ENCODE measurements around the gene FERMT3.

FERMT3 gene

DNA sequence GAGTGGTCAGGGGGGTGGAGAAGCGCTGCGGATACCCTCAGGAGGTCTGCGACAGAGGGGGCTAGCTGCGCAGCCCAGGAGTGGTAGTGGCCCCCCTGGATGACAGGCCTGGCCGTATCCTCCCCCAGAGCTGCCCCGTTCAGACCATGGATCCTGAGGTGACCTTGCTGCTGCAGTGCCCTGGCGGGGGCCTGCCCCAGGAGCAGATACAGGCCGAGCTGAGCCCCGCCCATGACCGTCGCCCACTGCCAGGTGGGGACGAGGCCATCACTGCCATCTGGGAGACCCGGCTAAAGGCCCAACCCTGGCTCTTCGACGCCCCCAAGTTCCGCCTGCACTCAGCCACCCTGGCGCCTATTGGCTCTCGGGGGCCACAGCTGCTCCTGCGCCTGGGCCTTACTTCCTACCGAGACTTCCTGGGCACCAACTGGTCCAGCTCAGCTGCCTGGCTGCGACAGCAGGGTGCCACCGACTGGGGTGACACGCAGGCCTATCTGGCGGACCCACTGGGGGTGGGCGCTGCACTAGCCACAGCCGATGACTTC, 20.1 kb downstream of the FERMT3 start:
- no peak for DNase-seq (ENCODE audit: low read depth, low spot score)
- no peak for TF ChIP-seq YY1 (IDR thresholded peaks at IDR 0.05; ENCODE audit: insufficient read depth, insufficient read length)
- no peak for TF ChIP-seq ZNF274 (IDR thresholded peaks at IDR 0.05; ENCODE audit: low read depth, low read length)
- TF ChIP-seq SUZ12 (IDR thresholded peaks at IDR 0.05; ENCODE audit: extremely low read depth, insufficient read depth, insufficient read length): no peak
- Histone ChIP-seq H3K4me1 (ENCODE audit: insufficient read depth, insufficient read length) (peaks cover 33% of the 10 kb centered on the region), H3K4me3 (ENCODE audit: insufficient read length, low read depth) (peak overlapping the region; percentile 92), H3K27me3 (ENCODE audit: insufficient read depth, insufficient read length) (no peaks in the 10 kb centered on the region), H3K9me3 (ENCODE audit: insufficient read depth, low read length) (no peaks in the 10 kb centered on the region), H3K9ac (ENCODE audit: insufficient read length, low read depth) (peak overlapping the region; percentile 94), H3K36me3 (ENCODE audit: insufficient read depth, insufficient read length, low read length) (peaks cover 31% of the 10 kb centered on the region)

DNA sequence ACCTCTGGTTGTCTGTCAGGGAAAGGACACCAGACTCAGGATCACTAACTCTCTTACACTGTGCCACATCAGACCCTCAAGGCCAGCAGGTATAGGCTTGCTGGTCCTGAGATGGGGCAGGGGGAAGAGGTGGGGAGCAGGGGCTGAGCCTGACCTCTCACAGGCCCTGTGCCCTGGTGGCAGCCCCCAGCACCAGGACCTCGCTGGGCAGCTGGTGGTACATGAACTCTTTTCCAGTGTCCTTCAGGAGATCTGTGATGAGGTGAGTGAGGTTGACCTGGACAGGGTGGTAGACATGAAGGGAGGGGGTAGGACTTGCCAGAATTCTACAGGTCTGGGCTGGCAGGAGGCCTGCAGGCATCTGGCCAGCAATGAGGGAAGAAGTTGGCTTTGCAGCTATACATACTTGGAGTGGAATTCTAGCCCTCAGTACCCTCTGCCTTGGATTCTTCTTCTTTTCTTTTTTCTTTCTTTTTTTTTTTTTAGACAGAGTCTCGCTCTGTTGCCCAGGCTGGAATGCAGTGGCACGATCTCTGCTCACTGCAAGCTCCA, 21.0 kb downstream of the FERMT3 start:
- peaks cover 29% of the 10 kb centered on the region for H3K36me3 ChIP-seq (ENCODE audit: insufficient read depth, insufficient read length, low read length)
- no peak for DNase-seq (ENCODE audit: low read depth, low spot score)
- no peaks in the 10 kb centered on the region for H3K9me3 ChIP-seq (ENCODE audit: insufficient read depth, low read length)
- TF ChIP-seq YY1 (IDR thresholded peaks at IDR 0.05; ENCODE audit: insufficient read depth, insufficient read length): no peak
- H3K4me1 ChIP-seq (ENCODE audit: insufficient read depth, insufficient read length): peaks cover 37% of the 10 kb centered on the region
- H3K9ac ChIP-seq (ENCODE audit: insufficient read length, low read depth): peak overlapping the region; percentile 94
- peaks cover 3% of the 10 kb centered on the region for H3K27me3 ChIP-seq (ENCODE audit: insufficient read depth, insufficient read length)
- H3K4me3 ChIP-seq (ENCODE audit: insufficient read length, low read depth): no peak overlapping the region

- H3K4me3 ChIP-seq (ENCODE audit: insufficient read length, low read depth): no peak overlapping the region
- peak overlapping the region; percentile 70 for H3K9ac ChIP-seq (ENCODE audit: insufficient read length, low read depth)
- TF ChIP-seq SUZ12 (IDR thresholded peaks at IDR 0.05; ENCODE audit: extremely low read depth, insufficient read depth, insufficient read length): no peak
- no peak for TF ChIP-seq YY1 (IDR thresholded peaks at IDR 0.05; ENCODE audit: insufficient read depth, insufficient read length)
- no peak for TF ChIP-seq ZNF274 (IDR thresholded peaks at IDR 0.05; ENCODE audit: low read depth, low read length)
- peaks cover 39% of the 10 kb centered on the region for H3K4me1 ChIP-seq (ENCODE audit: insufficient read depth, insufficient read length)
- peaks cover 13% of the 10 kb centered on the region for H3K27me3 ChIP-seq (ENCODE audit: insufficient read depth, insufficient read length)
- H3K9me3 ChIP-seq (ENCODE audit: insufficient read depth, low read length): no peaks in the 10 kb centered on the region
- no peak for DNase-seq (ENCODE audit: low read depth, low spot score)
- H3K36me3 ChIP-seq (ENCODE audit: insufficient read depth, insufficient read length, low read length): peaks cover 14% of the 10 kb centered on the region
Observed at GRCh38 chr11:64229090-64229743, 22.7 kb downstream of the FERMT3 start.

DNA sequence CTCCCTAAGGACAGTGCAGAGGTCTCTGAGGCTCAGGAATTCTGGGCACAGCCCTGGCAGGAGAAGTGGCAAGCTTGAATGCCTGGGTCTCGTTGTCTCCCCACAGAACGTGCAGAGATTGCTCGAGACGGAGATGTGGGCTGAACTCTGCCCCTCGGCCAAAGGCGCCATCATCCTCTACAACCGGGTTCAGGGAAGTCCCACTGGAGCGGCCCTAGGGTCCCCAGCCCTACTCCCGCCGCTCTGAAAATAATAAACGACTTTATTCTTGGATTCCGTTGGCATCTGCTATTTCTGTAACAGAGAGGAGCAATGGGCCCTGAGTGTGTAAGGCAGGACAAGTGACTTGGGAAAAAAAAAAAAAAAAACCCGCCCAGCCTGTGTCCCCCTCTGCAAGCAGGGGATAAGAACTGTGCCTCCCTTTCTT, 23.2 kb downstream of the FERMT3 start:
- Histone ChIP-seq H3K36me3 (ENCODE audit: insufficient read depth, insufficient read length, low read length) (peaks cover 9% of the 10 kb centered on the region), H3K9me3 (ENCODE audit: insufficient read depth, low read length) (no peaks in the 10 kb centered on the region), H3K4me1 (ENCODE audit: insufficient read depth, insufficient read length) (peaks cover 35% of the 10 kb centered on the region), H3K27me3 (ENCODE audit: insufficient read depth, insufficient read length) (peaks cover 13% of the 10 kb centered on the region), H3K9ac (ENCODE audit: insufficient read length, low read depth) (peak overlapping the region; percentile 77), H3K4me3 (ENCODE audit: insufficient read length, low read depth) (no peak overlapping the region)
- DNase-seq (ENCODE audit: low read depth, low spot score): no peak
- no peak for TF ChIP-seq SUZ12 (IDR thresholded peaks at IDR 0.05; ENCODE audit: extremely low read depth, insufficient read depth, insufficient read length)
- no peak for TF ChIP-seq ZNF274 (IDR thresholded peaks at IDR 0.05; ENCODE audit: low read depth, low read length)
- no peak for TF ChIP-seq YY1 (IDR thresholded peaks at IDR 0.05; ENCODE audit: insufficient read depth, insufficient read length)

DNA sequence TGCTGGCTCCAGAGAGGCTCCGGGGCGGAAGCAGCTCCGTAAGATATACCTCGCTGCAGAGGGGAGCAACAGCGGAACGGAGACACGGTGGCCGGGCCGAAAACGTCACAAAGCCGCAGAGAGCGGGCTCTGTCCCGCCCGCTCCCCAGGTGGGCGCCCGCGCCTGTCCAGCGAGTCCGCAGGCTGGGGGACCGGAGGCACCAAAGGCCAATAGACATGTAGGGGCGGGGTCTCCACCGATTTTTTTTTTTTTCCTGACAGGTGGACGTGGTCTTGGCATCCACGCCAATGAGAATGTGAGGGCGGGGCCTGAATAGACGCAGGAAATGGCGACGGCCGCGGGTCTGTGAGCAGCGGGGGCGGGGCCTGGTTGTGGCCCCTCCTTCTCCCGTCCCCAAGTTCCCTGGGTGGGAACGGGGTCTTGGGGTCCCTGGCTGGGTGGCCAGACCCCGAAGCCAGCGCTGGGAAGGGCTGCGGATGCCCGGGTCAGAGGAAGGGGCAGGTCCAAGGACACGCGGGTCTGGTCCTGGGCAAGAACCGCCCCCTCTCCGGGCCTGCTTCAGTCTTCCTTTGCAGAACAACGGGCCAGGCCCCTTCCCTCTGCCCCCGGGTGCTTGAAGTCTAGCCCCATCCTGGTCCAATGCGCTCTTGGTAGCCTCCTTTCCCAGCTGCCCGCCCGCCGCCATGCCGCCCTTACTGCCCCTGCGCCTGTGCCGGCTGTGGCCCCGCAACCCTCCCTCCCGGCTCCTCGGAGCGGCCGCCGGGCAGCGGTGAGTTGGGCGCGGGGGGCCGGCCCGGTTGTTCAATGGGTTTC, 23.9 kb downstream of the FERMT3 start, which contains the start of gene DNAJC4:
DNAJC4 (plus strand) TSS at position 378 of the 814 bp plus-strand sequence; CDS start at position 685, 307 bp downstream.
- Histone ChIP-seq H3K9ac (ENCODE audit: insufficient read length, low read depth) (peak within 1 kb of the TSS; percentile 89), H3K9me3 (ENCODE audit: insufficient read depth, low read length) (no peaks in the 10 kb centered on the region), H3K36me3 (ENCODE audit: insufficient read depth, insufficient read length, low read length) (peaks cover 5% of the 10 kb centered on the region), H3K4me1 (ENCODE audit: insufficient read depth, insufficient read length) (peaks cover 35% of the 10 kb centered on the region), H3K27me3 (ENCODE audit: insufficient read depth, insufficient read length) (peaks cover 13% of the 10 kb centered on the region), H3K4me3 (ENCODE audit: insufficient read length, low read depth) (peak within 1 kb of the TSS; percentile 83)
- TF ChIP-seq YY1 (IDR thresholded peaks at IDR 0.05; ENCODE audit: insufficient read depth, insufficient read length) (no peak), SUZ12 (IDR thresholded peaks at IDR 0.05; ENCODE audit: extremely low read depth, insufficient read depth, insufficient read length) (no peak), ZNF274 (IDR thresholded peaks at IDR 0.05; ENCODE audit: low read depth, low read length) (no peak)
- DNase-seq (ENCODE audit: low read depth, low spot score): peak; percentile 92

GRCh38 chr11:64230985-64231365, 24.5 kb downstream of the FERMT3 start:
- H3K9ac ChIP-seq (ENCODE audit: insufficient read length, low read depth): peak overlapping the region; percentile 89
- H3K4me1 ChIP-seq (ENCODE audit: insufficient read depth, insufficient read length): peaks cover 35% of the 10 kb centered on the region
- peak overlapping the region; percentile 83 for H3K4me3 ChIP-seq (ENCODE audit: insufficient read length, low read depth)
- H3K9me3 ChIP-seq (ENCODE audit: insufficient read depth, low read length): no peaks in the 10 kb centered on the region
- TF ChIP-seq YY1 (IDR thresholded peaks at IDR 0.05; ENCODE audit: insufficient read depth, insufficient read length): no peak
- no peak for TF ChIP-seq SUZ12 (IDR thresholded peaks at IDR 0.05; ENCODE audit: extremely low read depth, insufficient read depth, insufficient read length)
- no peak for TF ChIP-seq ZNF274 (IDR thresholded peaks at IDR 0.05; ENCODE audit: low read depth, low read length)
- H3K27me3 ChIP-seq (ENCODE audit: insufficient read depth, insufficient read length): peaks cover 13% of the 10 kb centered on the region
- H3K36me3 ChIP-seq (ENCODE audit: insufficient read depth, insufficient read length, low read length): peaks cover 7% of the 10 kb centered on the region
- DNase-seq (ENCODE audit: low read depth, low spot score): no peak

- H3K36me3 ChIP-seq (ENCODE audit: insufficient read depth, insufficient read length, low read length): peaks cover 9% of the 10 kb centered on the region
- no peaks in the 10 kb centered on the region for H3K9me3 ChIP-seq (ENCODE audit: insufficient read depth, low read length)
- peak overlapping the region; percentile 42 for H3K9ac ChIP-seq (ENCODE audit: insufficient read length, low read depth)
- peaks cover 13% of the 10 kb centered on the region for H3K27me3 ChIP-seq (ENCODE audit: insufficient read depth, insufficient read length)
- peaks cover 35% of the 10 kb centered on the region for H3K4me1 ChIP-seq (ENCODE audit: insufficient read depth, insufficient read length)
- no peak overlapping the region for H3K4me3 ChIP-seq (ENCODE audit: insufficient read length, low read depth)
- no peak for TF ChIP-seq YY1 (IDR thresholded peaks at IDR 0.05; ENCODE audit: insufficient read depth, insufficient read length)
- no peak for TF ChIP-seq ZNF274 (IDR thresholded peaks at IDR 0.05; ENCODE audit: low read depth, low read length)
- TF ChIP-seq SUZ12 (IDR thresholded peaks at IDR 0.05; ENCODE audit: extremely low read depth, insufficient read depth, insufficient read length): no peak
- DNase-seq (ENCODE audit: low read depth, low spot score): no peak
Observed at GRCh38 chr11:64231546-64231945, 25.0 kb downstream of the FERMT3 start.
